Measurements from ENCODE around the gene TSR1. TPM values are rescaled to one million over a fixed set of nuclear protein-coding genes. Genes with fewer than 3 reads are reported as not detected.
"Not testable (repeated sequence)": the region's sequence is repeated elsewhere in the genome, so short reads cannot be mapped to it uniquely, and the experiment has no call there.

The TSR1 gene
- total RNA-seq, 4 donors from 2014 or later = 16.8 to 56.4 (median 29.3) TPM

DNA sequence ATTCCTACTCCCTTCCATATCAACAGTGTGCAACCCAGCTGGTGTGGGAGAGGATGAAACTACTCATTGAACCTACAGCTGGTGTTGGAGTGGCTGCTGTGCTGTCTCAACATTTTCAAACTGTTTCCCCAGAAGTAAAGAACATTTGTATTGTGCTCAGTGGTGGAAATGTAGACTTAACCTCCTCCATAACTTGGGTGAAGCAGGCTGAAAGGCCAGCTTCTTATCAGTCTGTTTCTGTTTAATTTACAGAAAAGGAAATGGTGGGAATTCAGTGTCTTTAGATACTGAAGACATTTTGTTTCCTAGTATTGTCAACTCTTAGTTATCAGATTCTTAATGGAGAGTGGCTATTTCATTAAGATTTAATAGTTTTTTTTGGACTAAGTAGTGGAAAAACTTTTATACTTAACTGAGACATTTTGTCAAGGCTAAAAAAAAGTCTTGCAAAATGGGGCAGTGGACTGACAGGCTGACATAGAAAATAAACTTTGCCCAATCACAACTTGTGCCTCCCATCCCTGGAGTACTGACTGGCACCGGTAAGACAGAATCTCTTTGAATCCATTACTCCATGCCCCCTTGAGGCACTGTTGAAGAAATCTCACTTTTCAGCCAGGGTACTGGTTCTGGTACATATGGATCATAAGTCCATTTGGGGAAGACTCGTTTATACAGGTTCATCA, 12.5 kb downstream of the TSR1 start:
- H3K9me3 ChIP-seq = no peaks in the 10 kb centered on the region
- TF ChIP-seq POLR2A (IDR thresholded peaks at IDR 0.05) (no peak), CTCF (IDR thresholded peaks at IDR 0.05) (no peak)
- H3K4me1 ChIP-seq = no peaks in the 10 kb centered on the region
- no peak overlapping the region for H3K4me3 ChIP-seq (replicated peaks in 1 of 3)
- peaks cover 31 to 51% of the 10 kb centered on the region in 2 donors for H3K36me3 ChIP-seq
- no peaks in the 10 kb centered on the region for H3K27me3 ChIP-seq
- H3K27ac ChIP-seq = no peak overlapping the region
- 75 to 84% methylated on average over 2 of the region's 2 CpGs for WGBS, 2 donors
- no peak for DNase-seq
- intact Hi-C loops (cut with DNase I) = no loop called here

GRCh38 chr17:2321399-2321798, 14.9 kb downstream of the TSR1 start:
- DNase-seq = no peak
- H3K27me3 ChIP-seq = no peaks in the 10 kb centered on the region
- 76 to 85% methylated on average over 1 of the region's 1 CpG for WGBS, 2 donors
- intact Hi-C loops (cut with DNase I) = no loop called here
- H3K4me3 ChIP-seq (replicated peaks in 1 of 3) = no peak overlapping the region
- TF ChIP-seq POLR2A (IDR thresholded peaks at IDR 0.05) (no peak), CTCF (IDR thresholded peaks at IDR 0.05) (no peak)
- no peak overlapping the region for H3K27ac ChIP-seq
- peaks cover 31 to 37% of the 10 kb centered on the region in 2 donors for H3K36me3 ChIP-seq
- H3K9me3 ChIP-seq = no peaks in the 10 kb centered on the region
- no peaks in the 10 kb centered on the region for H3K4me1 ChIP-seq

DNA sequence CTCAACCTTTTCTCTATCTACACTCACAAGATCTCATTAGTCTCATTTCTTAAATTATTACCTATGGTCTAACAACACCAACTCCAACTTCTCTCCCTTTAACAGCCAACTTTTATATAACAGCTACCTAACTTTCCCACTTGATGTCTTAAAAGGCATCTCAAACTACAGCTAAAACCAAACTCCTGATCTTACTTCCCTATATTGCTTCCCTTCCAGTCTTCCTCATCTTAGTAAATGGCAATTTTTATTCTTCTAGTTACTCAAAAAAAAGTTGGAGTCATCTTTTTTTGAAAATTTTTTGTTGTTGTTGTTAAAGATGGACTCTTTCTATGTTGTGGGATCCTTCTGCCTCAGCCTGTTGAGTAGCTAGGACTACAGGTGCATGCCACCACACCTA, 17.2 kb downstream of the TSR1 start:
- Histone ChIP-seq H3K27ac (no peak overlapping the region), H3K36me3 (peaks cover 10 to 15% of the 10 kb centered on the region in 2 donors), H3K4me1 (no peaks in the 10 kb centered on the region), H3K27me3 (no peaks in the 10 kb centered on the region), H3K4me3 (replicated peaks in 1 of 3) (no peak overlapping the region), H3K9me3 (no peaks in the 10 kb centered on the region)
- no peak for TF ChIP-seq POLR2A (IDR thresholded peaks at IDR 0.05)
- TF ChIP-seq CTCF (IDR thresholded peaks at IDR 0.05) = no peak
- intact Hi-C loops (cut with DNase I) = no loop called here
- DNase-seq = no peak

DNA sequence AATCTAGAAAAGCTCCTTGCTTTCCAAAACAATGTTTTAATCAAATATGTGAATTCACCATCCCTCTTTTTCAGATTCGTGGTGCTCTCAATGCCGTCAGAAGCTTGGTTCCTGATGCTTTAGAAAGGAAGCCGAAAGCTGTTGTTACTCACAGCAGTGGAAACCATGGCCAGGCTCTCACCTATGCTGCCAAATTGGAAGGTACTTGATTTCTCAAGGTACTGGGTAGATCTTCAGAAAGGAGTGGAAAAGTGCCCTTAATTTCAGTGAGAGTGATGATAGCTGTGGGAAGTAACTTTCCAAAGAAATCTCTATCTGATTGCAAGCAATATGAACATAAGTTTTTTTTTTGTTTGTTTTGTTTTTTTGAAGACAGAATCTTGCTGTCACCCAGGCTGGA, 18.5 kb downstream of the TSR1 start:
- no peak for DNase-seq

DNA sequence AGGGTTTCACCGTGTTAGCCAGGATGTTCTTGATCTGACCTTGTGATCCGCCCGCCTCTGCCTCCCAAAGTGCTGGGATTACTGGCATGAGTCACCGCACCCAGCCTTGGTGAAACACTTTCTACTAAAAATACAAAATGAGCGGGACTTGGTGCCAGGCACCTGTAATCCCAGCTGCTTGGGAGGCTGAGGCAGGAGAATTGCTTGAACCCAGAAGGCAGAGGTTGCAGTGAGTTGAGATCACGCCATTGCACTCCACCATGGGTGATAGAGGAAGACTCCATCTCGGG, 19.4 kb downstream of the TSR1 start:
- intact Hi-C loops (cut with DNase I); H3K4me1 ChIP-seq; DNase-seq; H3K27ac ChIP-seq; H3K27me3 ChIP-seq; H3K36me3 ChIP-seq; H3K4me3 ChIP-seq (replicated peaks in 1 of 3); H3K9me3 ChIP-seq: not testable (repeated sequence)
- WGBS, 2 donors = 92 to 93% methylated on average over 7 of the region's 7 CpGs

More for the DNA sequence above, 18.5 kb downstream of the TSR1 start:
- H3K27me3 ChIP-seq = no peaks in the 10 kb centered on the region
- no peak overlapping the region for H3K4me3 ChIP-seq (replicated peaks in 1 of 3)
- H3K36me3 ChIP-seq = peaks cover 0 to 4% of the 10 kb centered on the region in 2 donors
- intact Hi-C loops (cut with DNase I) = no loop called here
- no peaks in the 10 kb centered on the region for H3K4me1 ChIP-seq
- H3K9me3 ChIP-seq = no peaks in the 10 kb centered on the region
- 92 to 94% methylated on average over 3 of the region's 3 CpGs for WGBS, 2 donors
- no peak overlapping the region for H3K27ac ChIP-seq
- TF ChIP-seq POLR2A (IDR thresholded peaks at IDR 0.05) (no peak), CTCF (IDR thresholded peaks at IDR 0.05) (no peak)

GRCh38 chr17:2312736-2313135, 23.5 kb downstream of the TSR1 start:
- no peak overlapping the region for H3K27ac ChIP-seq

More at GRCh38 chr17:2312736-2313135, 23.5 kb downstream of the TSR1 start:
- WGBS, 2 donors = 67 to 82% methylated on average over 5 of the region's 5 CpGs
- Histone ChIP-seq H3K27me3 (no peaks in the 10 kb centered on the region), H3K9me3 (no peaks in the 10 kb centered on the region), H3K36me3 (no peaks in the 10 kb centered on the region), H3K4me1 (no peaks in the 10 kb centered on the region), H3K4me3 (replicated peaks in 1 of 3) (no peak overlapping the region)
- intact Hi-C loops (cut with DNase I) = no loop called here
- TF ChIP-seq CTCF (IDR thresholded peaks at IDR 0.05) (no peak), POLR2A (IDR thresholded peaks at IDR 0.05) (no peak)
- no peak for DNase-seq

Data from thyroid gland (tissue), 4 donors.